Measurements from ENCODE around the gene CRADD.

GRCh38 chr12:93722179-93722578 lies 45.0 kb downstream of the CRADD start:
- TF ChIP-seq, protein P1, sequence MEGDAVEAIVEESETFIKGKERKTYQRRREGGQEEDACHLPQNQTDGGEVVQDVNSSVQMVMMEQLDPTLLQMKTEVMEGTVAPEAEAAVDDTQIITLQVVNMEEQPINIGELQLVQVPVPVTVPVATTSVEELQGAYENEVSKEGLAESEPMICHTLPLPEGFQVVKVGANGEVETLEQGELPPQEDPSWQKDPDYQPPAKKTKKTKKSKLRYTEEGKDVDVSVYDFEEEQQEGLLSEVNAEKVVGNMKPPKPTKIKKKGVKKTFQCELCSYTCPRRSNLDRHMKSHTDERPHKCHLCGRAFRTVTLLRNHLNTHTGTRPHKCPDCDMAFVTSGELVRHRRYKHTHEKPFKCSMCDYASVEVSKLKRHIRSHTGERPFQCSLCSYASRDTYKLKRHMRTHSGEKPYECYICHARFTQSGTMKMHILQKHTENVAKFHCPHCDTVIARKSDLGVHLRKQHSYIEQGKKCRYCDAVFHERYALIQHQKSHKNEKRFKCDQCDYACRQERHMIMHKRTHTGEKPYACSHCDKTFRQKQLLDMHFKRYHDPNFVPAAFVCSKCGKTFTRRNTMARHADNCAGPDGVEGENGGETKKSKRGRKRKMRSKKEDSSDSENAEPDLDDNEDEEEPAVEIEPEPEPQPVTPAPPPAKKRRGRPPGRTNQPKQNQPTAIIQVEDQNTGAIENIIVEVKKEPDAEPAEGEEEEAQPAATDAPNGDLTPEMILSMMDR (IDR thresholded peaks at IDR 0.05) = no peak
- TF ChIP-seq POLR2A (IDR thresholded peaks at IDR 0.05) = no peak

All from suprapubic skin (tissue), 3 donors.